Motor neuron (in vitro differentiated cells): ENCODE data around the gene CIAO3. TPM values are rescaled to one million over a fixed set of nuclear protein-coding genes. Genes with fewer than 3 reads are reported as not detected.

Experiments used
- ATAC-seq, 8 experiments: fragments of 200-7000 bp; cut with Tn5 transposase; replicated peaks in 6 of 8; 2 replicates each; pipeline ENCODE4 v1.8.0; 2021; ENCODE audit warnings: mild to moderate bottlenecking in 8 of 8, moderate library complexity in 8 of 8
- H3K27ac ChIP-seq, 2 donors: fragments of 250-450 bp; sonication (Bioruptor Pico); 2 replicates each; pipeline ENCODE4 v1.9.0; 2021; ENCODE audit warnings: antibody characterized with exemption in 2 of 2, mild to moderate bottlenecking in 2 of 2, moderate library complexity in 1 of 2
- H3K4me1 ChIP-seq, 2 donors: fragments of 250-450 bp; sonication (Bioruptor Pico); replicated peaks in 1 of 2; 2 replicates each; pipeline ENCODE4 v1.6.1; 2021; ENCODE audit warnings: antibody characterized with exemption in 2 of 2, mild to moderate bottlenecking in 2 of 2, moderate library complexity in 1 of 2
- H3K4me3 ChIP-seq, 5 donors: fragments of 250-450 bp; sonication (Bioruptor Pico); 2 replicates each; pipeline ENCODE4 v1.9.0; 2021; ENCODE audit warnings: antibody characterized with exemption in 5 of 5, mild to moderate bottlenecking in 5 of 5, moderate library complexity in 4 of 5
- WGBS, 10 experiments: fragments of 450-650 bp; shearing (Covaris generic); methylation state at CpG; one replicate each; pipeline ENCODE4 v1.0.0; 2022; 5-methylcytosine and 5-hydroxymethylcytosine counted together
- in situ Hi-C, 9 experiments: fragments of 400-800 bp; cut with MboI; loops; one replicate each; pipeline ENCODE4 v1.15.0; 2021; ENCODE audit warnings: low sequenced_read_pairs in 9 of 9, low pct_unique_long_range_greater_than_20kb in 2 of 9; ENCODE audit not compliant: unreplicated experiment in 9 of 9
- total RNA-seq, 8 experiments: library from RNA; unstranded; fragments of 300-600 nt; gene quantifications; 2 replicates each; pipeline versions ENCODE4 v1.2.3 to v1.2.4, GENCODE V29; 2022

The CIAO3 gene
- total RNA-seq, result 10 to 100 TPM; 15.0 to 30.5 (median 24.9) TPM

GRCh38 chr16:740764-741505 lies at the start of gene CIAO3:
Gene CIAO3 (minus strand): TSS chr16:740997. CDS start chr16:740985, 12 bp downstream.
- WGBS, 10 experiments, result 3 to 33% (median 3%) methylated on average over 3 to 8 of the region's 79 CpGs; no CpG with 5 or more reads in 6 of the 10 experiments
- Histone ChIP-seq H3K4me3 (peak within 1 kb of the TSS; percentile 56 to 83 (median 65)), H3K4me1 (peaks cover 2 to 14% of the 10 kb centered on the region in 2 donors), H3K27ac (peak within 1 kb of the TSS; percentile 78 to 86)
- ATAC-seq, result peak; percentile 90 to 95 (median 92)
- in situ Hi-C loops, result no loop called here

DNA sequence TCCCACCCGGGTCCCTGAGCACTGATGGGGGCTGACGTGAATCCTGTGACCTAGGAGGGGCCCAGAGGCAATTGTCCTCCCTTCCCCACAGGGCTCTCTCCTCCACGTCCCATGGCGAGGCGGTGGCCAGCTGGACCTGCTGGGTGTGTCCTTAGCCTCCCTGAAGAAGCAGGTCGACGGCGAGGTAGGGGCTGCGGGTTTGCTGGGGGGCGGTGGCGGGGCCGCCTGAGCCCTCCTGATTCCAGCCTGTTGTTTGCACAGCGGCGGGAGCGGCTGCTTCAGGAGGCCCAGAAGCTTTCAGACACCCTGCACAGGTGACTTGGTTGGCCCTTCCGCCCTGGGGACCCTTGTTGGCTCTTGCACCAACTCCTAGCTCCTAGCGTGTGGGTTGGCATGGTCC lies 49.3 kb upstream of the CIAO3 start:
- Histone ChIP-seq H3K4me3 (no peak overlapping the region), H3K4me1 (peaks cover 13 to 18% of the 10 kb centered on the region in 2 donors), H3K27ac (no peak overlapping the region)
- 100% methylated on average over 1 of the region's 17 CpGs; no CpG with 5 or more reads in 9 of the 10 experiments for WGBS, 10 experiments
- no peak for ATAC-seq
- in situ Hi-C loops, result no loop called here

GRCh38 chr16:789191-789850 lies 48.5 kb upstream of the CIAO3 start:
- no peak for ATAC-seq
- Histone ChIP-seq H3K4me3 (peak overlapping the region; percentile 66 to 95 (median 76)), H3K4me1 (peaks cover 13 to 19% of the 10 kb centered on the region in 2 donors), H3K27ac (no peak overlapping the region)
- 87% methylated on average over 3 of the region's 33 CpGs; no CpG with 5 or more reads in 9 of the 10 experiments for WGBS, 10 experiments
- in situ Hi-C loops, result no loop called here

DNA sequence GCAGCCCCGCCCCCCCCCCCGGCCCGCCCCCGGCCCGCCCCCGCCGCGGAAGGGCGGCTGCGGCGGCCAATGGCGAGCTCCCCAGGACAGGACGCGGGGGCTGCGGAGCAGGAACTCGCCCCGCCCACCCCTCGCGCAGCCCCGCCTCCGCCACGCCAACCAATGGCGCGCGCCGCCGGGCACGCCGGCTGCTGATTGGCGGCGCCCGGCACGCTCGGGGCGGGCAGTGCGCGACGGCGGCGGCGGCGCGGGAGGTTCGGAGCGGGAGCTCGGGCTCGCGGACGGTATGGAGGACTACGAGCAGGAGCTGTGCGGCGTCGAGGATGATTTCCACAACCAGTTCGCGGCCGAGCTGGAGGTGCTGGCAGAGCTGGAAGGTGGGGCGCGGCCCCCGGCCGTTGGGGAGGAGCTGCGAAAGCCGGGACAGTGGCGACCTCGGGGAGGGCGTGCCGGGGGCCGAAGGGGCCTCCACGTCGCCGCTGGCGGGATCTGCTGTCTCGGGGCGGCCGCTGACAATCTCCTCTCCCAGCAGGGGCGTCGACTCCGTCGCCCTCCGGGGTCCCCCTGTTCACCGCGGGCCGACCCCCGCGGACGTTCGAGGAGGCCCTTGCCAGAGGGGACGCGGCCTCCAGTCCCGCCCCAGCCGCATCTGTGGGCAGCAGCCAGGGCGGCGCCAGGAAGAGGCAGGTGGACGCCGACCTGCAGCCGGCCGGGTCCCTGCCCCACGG lies 47.8 kb upstream of the CIAO3 start, which contains the start of gene CHTF18:
CHTF18 (plus strand) TSS at position 222 of the 728 bp plus-strand sequence; CDS start at position 287, 65 bp downstream.
- H3K27ac ChIP-seq, result peak within 1 kb of the TSS; percentile 58 to 85
- H3K4me1 ChIP-seq, result peaks cover 13 to 19% of the 10 kb centered on the region in 2 donors
- H3K4me3 ChIP-seq, result peak within 1 kb of the TSS; percentile 76 to 95 (median 86)
- in situ Hi-C loops, result no loop called here
- WGBS, 10 experiments, result 0% methylated on average over 11 of the region's 97 CpGs; no CpG with 5 or more reads in 9 of the 10 experiments
- peak; percentile 72 to 90 (median 82) for ATAC-seq

DNA sequence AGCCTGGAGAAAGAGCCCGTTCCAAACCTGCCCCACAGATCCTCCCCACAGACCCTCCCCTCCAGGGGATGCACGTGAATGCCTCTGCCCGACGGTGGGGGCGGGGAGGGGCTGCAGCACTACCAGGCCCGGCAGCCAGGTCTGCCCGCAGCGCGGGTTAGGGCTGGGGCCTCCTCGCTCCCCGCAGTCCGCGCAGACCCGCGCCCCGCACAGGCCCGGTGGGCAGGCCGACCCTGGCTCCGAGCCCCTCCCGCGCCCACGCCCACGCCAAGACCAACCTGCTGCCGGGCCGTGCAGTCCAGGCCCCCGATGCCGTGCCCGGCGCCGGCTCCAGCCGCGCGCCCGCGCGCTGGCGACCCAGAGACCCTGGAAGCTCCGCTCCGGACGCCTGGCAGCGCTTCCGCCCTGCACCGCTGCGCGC lies 47.2 kb upstream of the CIAO3 start, which contains the start of gene RPUSD1:
RPUSD1 (minus strand) TSS at position 404 of the 421 bp plus-strand sequence. CDS start 644 bp downstream, outside the sequence.
- WGBS, 10 experiments, result no CpG with 5 or more reads among the region's 45 CpGs
- in situ Hi-C loops, result no loop called here
- peak in 6 of 8 experiments; percentile 11 to 55 (median 48) for ATAC-seq
- Histone ChIP-seq H3K27ac (peak within 1 kb of the TSS; percentile 58 to 85), H3K4me3 (peak within 1 kb of the TSS; percentile 76 to 95 (median 86)), H3K4me1 (peaks cover 13 to 19% of the 10 kb centered on the region in 2 donors)

- WGBS, 10 experiments, result 20 to 100% (median 75%) methylated on average over 2 to 34 of the region's 47 CpGs; no CpG with 5 or more reads in 6 of the 10 experiments
- Histone ChIP-seq H3K4me3 (peak overlapping the region; percentile 76 to 95 (median 86)), H3K4me1 (peaks cover 13 to 19% of the 10 kb centered on the region in 2 donors), H3K27ac (peak overlapping the region in 1 of 2 donors; percentile 85)
- in situ Hi-C loops, result no loop called here
- no peak for ATAC-seq
Observed at GRCh38 chr16:787321-787966, 46.6 kb upstream of the CIAO3 start.

- ATAC-seq, result peak; percentile 1 to 43 (median 32)
- Histone ChIP-seq H3K4me1 (peaks cover 13 to 19% of the 10 kb centered on the region in 2 donors), H3K27ac (peak overlapping the region in 1 of 2 donors; percentile 63), H3K4me3 (peak overlapping the region in 1 of 5 donors; percentile 0)
- in situ Hi-C loops, result no loop called here
- 20 to 84% (median 50%) methylated on average over 2 to 5 of the region's 58 CpGs; no CpG with 5 or more reads in 6 of the 10 experiments for WGBS, 10 experiments
Observed at GRCh38 chr16:785563-786535, 45.1 kb upstream of the CIAO3 start.

DNA sequence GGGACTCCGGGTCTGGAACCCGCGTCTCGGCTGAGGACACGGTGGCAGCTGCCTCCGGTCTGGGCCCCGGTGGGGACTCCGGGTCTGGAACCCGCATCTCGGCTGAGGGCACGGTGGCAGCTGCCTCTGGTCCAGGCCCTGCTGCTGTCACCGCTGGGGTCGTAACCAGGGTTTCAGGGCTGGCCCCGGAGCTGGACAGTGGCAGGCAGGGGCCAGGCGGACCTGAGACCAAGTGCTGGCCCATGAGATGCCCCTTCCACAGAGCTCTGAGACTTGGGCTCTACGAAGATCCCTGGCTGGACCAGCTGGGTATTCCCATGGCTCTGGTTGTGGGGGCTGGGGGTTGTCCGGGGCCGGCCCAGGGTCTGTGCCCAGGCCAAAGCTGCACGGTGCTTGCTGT lies 43.6 kb upstream of the CIAO3 start:
- in situ Hi-C loops, result no loop called here
- ATAC-seq, result no peak
- WGBS, 10 experiments, result no CpG with 5 or more reads among the region's 19 CpGs
- Histone ChIP-seq H3K4me1 (peaks cover 12 to 19% of the 10 kb centered on the region in 2 donors), H3K4me3 (no peak overlapping the region), H3K27ac (no peak overlapping the region)

- Histone ChIP-seq H3K27ac (no peak overlapping the region), H3K4me3 (no peak overlapping the region), H3K4me1 (peaks cover 8 to 14% of the 10 kb centered on the region in 2 donors)
- in situ Hi-C loops, result no loop called here
- ATAC-seq, result peak in 2 of 8 experiments; percentile 5 to 21
- WGBS, 10 experiments, result 20 to 90% methylated on average over 1 to 2 of the region's 17 CpGs; no CpG with 5 or more reads in 8 of the 10 experiments
Observed at GRCh38 chr16:783404-784161, 42.8 kb upstream of the CIAO3 start.

DNA sequence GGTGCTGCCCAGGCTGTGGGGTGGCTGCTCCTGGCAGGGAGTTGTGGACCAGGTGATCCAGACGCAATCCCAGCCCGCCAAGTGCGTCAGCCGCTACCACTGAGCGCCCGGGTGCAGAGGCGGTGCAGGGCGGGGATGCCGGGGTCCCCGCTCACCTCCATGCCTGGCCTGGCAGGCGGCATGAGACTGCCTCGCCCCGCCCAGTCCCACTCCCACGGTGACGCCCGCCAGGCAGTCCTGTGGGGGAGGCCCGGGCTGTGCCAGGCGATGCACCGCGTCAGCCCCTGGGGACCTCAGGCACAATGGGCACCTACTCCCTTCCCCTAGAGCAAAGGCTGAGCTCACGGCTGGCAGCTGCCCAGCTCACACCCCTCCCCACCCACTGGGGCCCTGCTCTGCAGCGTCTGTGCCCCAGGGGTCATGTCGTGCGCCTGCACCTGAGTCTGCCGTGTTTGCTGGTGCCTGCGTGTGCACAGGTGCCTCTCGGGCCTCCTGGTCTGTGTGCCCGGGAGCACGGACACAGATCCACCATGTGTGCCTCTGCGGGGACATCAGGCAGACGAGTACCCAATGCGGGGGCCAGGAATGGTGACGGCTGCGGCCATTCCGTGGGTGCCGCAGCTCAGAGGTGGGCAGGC lies 42.1 kb upstream of the CIAO3 start:
- ATAC-seq, result peak in 1 of 8 experiments; percentile 3
- H3K4me3 ChIP-seq, result no peak overlapping the region
- H3K4me1 ChIP-seq, result peaks cover 8 to 14% of the 10 kb centered on the region in 2 donors
- no peak overlapping the region for H3K27ac ChIP-seq
- in situ Hi-C loops, result no loop called here
- 59 to 100% (median 90%) methylated on average over 1 to 12 of the region's 36 CpGs; no CpG with 5 or more reads in 6 of the 10 experiments for WGBS, 10 experiments
